ENCODE results near the gene CEACAM1. TPM values are rescaled to one million over a fixed set of nuclear protein-coding genes. Genes with fewer than 3 reads are reported as not detected.

The CEACAM1 gene
- polyA plus RNA-seq, 1 donor from 2014 or later: 0.12 TPM

- H3K9me3 ChIP-seq (ENCODE audit: low read length): no peaks in the 10 kb centered on the region
- H3K36me3 ChIP-seq (ENCODE audit: insufficient read depth, low read length): no peaks in the 10 kb centered on the region
- no peak overlapping the region for H3K9ac ChIP-seq (ENCODE audit: low read length)
- H3F3A ChIP-seq (ENCODE audit: insufficient read depth, low read length, poor library complexity, severe bottlenecking): no peaks in the 10 kb centered on the region
- H2AFZ ChIP-seq (ENCODE audit: low read depth, low read length): no peak overlapping the region
- H3K79me2 ChIP-seq (replicated peaks; ENCODE audit: insufficient read depth, low read length): no peaks in the 10 kb centered on the region
- no peak overlapping the region for H3K4me3 ChIP-seq (ENCODE audit: low read length)
- H3K9me2 ChIP-seq (ENCODE audit: insufficient read depth, low read length): no peaks in the 10 kb centered on the region
- no peak overlapping the region for H3K4me2 ChIP-seq (ENCODE audit: low read length)
- TF ChIP-seq TAF1 (IDR thresholded peaks at IDR 0.05; ENCODE audit: low read depth): no peak
- no peak for TF ChIP-seq SMC3 (conservative IDR thresholded peaks at IDR 0.05; ENCODE audit: poor library complexity)
- no peak for TF ChIP-seq POLR2AphosphoS5 (IDR thresholded peaks at IDR 0.05)
- no peak overlapping the region for H3K27ac ChIP-seq (ENCODE audit: low read length)
- no peaks in the 10 kb centered on the region for H3K27me3 ChIP-seq (ENCODE audit: insufficient read depth, low read depth, low read length)
- H4K20me1 ChIP-seq (ENCODE audit: insufficient read depth): no peaks in the 10 kb centered on the region
Observed at GRCh38 chr19:42542791-42543190, 14.5 kb upstream of the CEACAM1 start.

GRCh38 chr19:42540071-42540553 is 11.8 kb upstream of the CEACAM1 start:
- Histone ChIP-seq H3K27ac (ENCODE audit: low read length) (no peak overlapping the region), H3K36me3 (ENCODE audit: insufficient read depth, low read length) (no peaks in the 10 kb centered on the region), H3K4me3 (ENCODE audit: low read length) (no peak overlapping the region), H3K9me3 (ENCODE audit: low read length) (no peaks in the 10 kb centered on the region), H3K27me3 (ENCODE audit: insufficient read depth, low read depth, low read length) (no peaks in the 10 kb centered on the region), H3F3A (ENCODE audit: insufficient read depth, low read length, poor library complexity, severe bottlenecking) (no peaks in the 10 kb centered on the region), H3K9me2 (ENCODE audit: insufficient read depth, low read length) (no peaks in the 10 kb centered on the region), H4K20me1 (ENCODE audit: insufficient read depth) (no peaks in the 10 kb centered on the region), H3K4me2 (ENCODE audit: low read length) (no peak overlapping the region), H3K79me2 (replicated peaks; ENCODE audit: insufficient read depth, low read length) (no peaks in the 10 kb centered on the region), H3K9ac (ENCODE audit: low read length) (no peak overlapping the region), H2AFZ (ENCODE audit: low read depth, low read length) (no peak overlapping the region)
- TF ChIP-seq TAF1 (IDR thresholded peaks at IDR 0.05; ENCODE audit: low read depth) (no peak), RAD21 (conservative IDR thresholded peaks at IDR 0.05) (no peak), EZH2 (IDR thresholded peaks at IDR 0.05; ENCODE audit: borderline replicate concordance, insufficient read depth, low read length, poor library complexity, severe bottlenecking) (no peak), SMC3 (conservative IDR thresholded peaks at IDR 0.05; ENCODE audit: poor library complexity) (no peak), EP300 (conservative IDR thresholded peaks at IDR 0.05; ENCODE audit: poor library complexity, severe bottlenecking) (no peak), MXI1 (conservative IDR thresholded peaks at IDR 0.05; ENCODE audit: poor library complexity, severe bottlenecking) (no peak), POLR2AphosphoS5 (IDR thresholded peaks at IDR 0.05) (no peak), REST (IDR thresholded peaks at IDR 0.05; ENCODE audit: borderline replicate concordance) (no peak), CTCF (IDR thresholded peaks at IDR 0.05; ENCODE audit: poor library complexity, severe bottlenecking) (no peak)
